OCI-LY3 (cell line): Measurements from ENCODE around the gene LRP5.

Source experiments
- H2AFZ ChIP-seq: fragments of 200-600, 300-600 bp; shearing (Covaris generic); 2 replicates; pipeline ENCODE4 v1.6.0; 2014; ENCODE audit warnings: antibody characterized with exemption, low read depth, low read length
- H3K27ac ChIP-seq: fragments of 200-600, 300-600 bp; sonication (generic); 2 replicates; pipeline ENCODE4 v1.5.1; 2014; ENCODE audit warnings: mild to moderate bottlenecking, low read length, moderate library complexity, mixed read lengths
- H3K27me3 ChIP-seq: fragments of 200-600, 300-600 bp; sonication (generic); 2 replicates; pipeline ENCODE4 v1.6.1; 2014; ENCODE audit warnings: low read depth, low read length, mixed read lengths
- H3K36me3 ChIP-seq: fragments of 200-600, 300-600 bp; sonication (generic); replicated peaks from 2 replicates; pipeline ENCODE3; 2014; ENCODE audit warnings: low read depth, low read length, mixed read lengths
- H3K4me1 ChIP-seq: fragments of 300-600, 200-600 bp; sonication (generic); 2 replicates; pipeline ENCODE4 v1.6.1; 2014; ENCODE audit warnings: low read length, mixed read lengths
- H3K4me2 ChIP-seq: fragments of 200-600, 300-600 bp; sonication (generic); 2 replicates; pipeline ENCODE4 v1.6.1; 2014; ENCODE audit warnings: low read length, mixed read lengths
- H3K4me3 ChIP-seq: fragments of 300-600, 200-600 bp; sonication (generic); 2 replicates; pipeline ENCODE4 v1.5.1; 2014; ENCODE audit warnings: antibody characterized with exemption, mild to moderate bottlenecking, low read length, moderate library complexity
- H3K79me2 ChIP-seq: fragments of 300-600, 200-600 bp; shearing (Covaris generic); 2 replicates; pipeline ENCODE4 v1.6.1; 2014; ENCODE audit warnings: mild to moderate bottlenecking, low read length, mixed read lengths
- H3K9ac ChIP-seq: fragments of 300-600, 200-600 bp; shearing (Covaris generic); 2 replicates; pipeline ENCODE4 v1.6.0; 2014; ENCODE audit warnings: mild to moderate bottlenecking, low read length, moderate library complexity
- H3K9me3 ChIP-seq: fragments of 200-600, 300-600 bp; shearing (Covaris generic); 2 replicates; pipeline ENCODE4 v1.6.1; 2014; ENCODE audit warnings: low read length, mixed read lengths; ENCODE audit not compliant: insufficient read depth
- H4K20me1 ChIP-seq: fragments of 200-600, 300-600 bp; sonication (generic); 2 replicates; pipeline ENCODE4 v1.6.1; 2016; ENCODE audit warnings: low read length, mixed read lengths; ENCODE audit not compliant: insufficient read depth
- EZH2phosphoT487 ChIP-seq: fragments of 200-600 bp; shearing (Covaris generic); IDR thresholded peaks from 2 replicates; pipeline ENCODE4 v1.6.1; 2018; ENCODE audit warnings: antibody characterized with exemption, mixed run types, low read depth
- TF ChIP-seq, protein P1 (sequence below): fragments of 200-600, 300-600 bp; sonication (generic); IDR thresholded peaks from 2 replicates; pipeline ENCODE4 v1.5.1; 2014; ENCODE audit warnings: antibody characterized with exemption, low read length, low read depth

Gene LRP5

GRCh38 chr11:68295271-68295670 lies 17.1 kb upstream of the LRP5 start:
- no peak overlapping the region for H3K4me3 ChIP-seq
- no peaks in the 10 kb centered on the region for H4K20me1 ChIP-seq
- H3K4me1 ChIP-seq, result peaks cover 23% of the 10 kb centered on the region
- no peak overlapping the region for H3K9ac ChIP-seq
- H3K79me2 ChIP-seq, result no peaks in the 10 kb centered on the region
- H3K27me3 ChIP-seq, result peaks cover 8% of the 10 kb centered on the region
- no peak overlapping the region for H2AFZ ChIP-seq
- H3K4me2 ChIP-seq, result no peak overlapping the region
- no peak overlapping the region for H3K27ac ChIP-seq
- no peaks in the 10 kb centered on the region for H3K9me3 ChIP-seq
- H3K36me3 ChIP-seq, result no peaks in the 10 kb centered on the region
- no peak for TF ChIP-seq EZH2phosphoT487
- TF ChIP-seq, protein P1, sequence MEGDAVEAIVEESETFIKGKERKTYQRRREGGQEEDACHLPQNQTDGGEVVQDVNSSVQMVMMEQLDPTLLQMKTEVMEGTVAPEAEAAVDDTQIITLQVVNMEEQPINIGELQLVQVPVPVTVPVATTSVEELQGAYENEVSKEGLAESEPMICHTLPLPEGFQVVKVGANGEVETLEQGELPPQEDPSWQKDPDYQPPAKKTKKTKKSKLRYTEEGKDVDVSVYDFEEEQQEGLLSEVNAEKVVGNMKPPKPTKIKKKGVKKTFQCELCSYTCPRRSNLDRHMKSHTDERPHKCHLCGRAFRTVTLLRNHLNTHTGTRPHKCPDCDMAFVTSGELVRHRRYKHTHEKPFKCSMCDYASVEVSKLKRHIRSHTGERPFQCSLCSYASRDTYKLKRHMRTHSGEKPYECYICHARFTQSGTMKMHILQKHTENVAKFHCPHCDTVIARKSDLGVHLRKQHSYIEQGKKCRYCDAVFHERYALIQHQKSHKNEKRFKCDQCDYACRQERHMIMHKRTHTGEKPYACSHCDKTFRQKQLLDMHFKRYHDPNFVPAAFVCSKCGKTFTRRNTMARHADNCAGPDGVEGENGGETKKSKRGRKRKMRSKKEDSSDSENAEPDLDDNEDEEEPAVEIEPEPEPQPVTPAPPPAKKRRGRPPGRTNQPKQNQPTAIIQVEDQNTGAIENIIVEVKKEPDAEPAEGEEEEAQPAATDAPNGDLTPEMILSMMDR, result no peak

DNA sequence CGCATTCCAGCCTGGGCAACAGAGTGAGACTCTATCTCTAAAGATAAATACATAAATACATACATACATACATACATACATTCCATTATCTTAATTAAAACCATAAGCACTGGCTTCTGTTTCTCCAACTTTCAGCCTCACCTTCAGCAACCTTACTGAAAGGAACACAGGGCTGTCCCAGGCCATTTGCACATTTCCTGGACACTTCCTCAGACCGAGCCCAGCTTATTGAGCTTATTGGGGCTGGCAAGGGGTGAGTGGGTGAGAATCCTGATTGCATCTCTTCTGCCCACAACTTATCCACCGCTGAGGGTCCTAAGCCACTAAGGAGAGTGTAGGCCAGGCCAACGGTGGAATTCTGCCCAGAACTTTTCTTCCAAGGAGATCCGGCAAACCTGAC lies 16.5 kb upstream of the LRP5 start:
- Histone ChIP-seq H3K9me3 (no peaks in the 10 kb centered on the region), H3K4me2 (no peak overlapping the region), H3K9ac (no peak overlapping the region), H3K4me3 (no peak overlapping the region), H2AFZ (no peak overlapping the region), H3K27me3 (peaks cover 8% of the 10 kb centered on the region), H3K4me1 (peaks cover 23% of the 10 kb centered on the region), H4K20me1 (no peaks in the 10 kb centered on the region), H3K36me3 (no peaks in the 10 kb centered on the region), H3K27ac (no peak overlapping the region), H3K79me2 (no peaks in the 10 kb centered on the region)
- TF ChIP-seq EZH2phosphoT487, result no peak

DNA sequence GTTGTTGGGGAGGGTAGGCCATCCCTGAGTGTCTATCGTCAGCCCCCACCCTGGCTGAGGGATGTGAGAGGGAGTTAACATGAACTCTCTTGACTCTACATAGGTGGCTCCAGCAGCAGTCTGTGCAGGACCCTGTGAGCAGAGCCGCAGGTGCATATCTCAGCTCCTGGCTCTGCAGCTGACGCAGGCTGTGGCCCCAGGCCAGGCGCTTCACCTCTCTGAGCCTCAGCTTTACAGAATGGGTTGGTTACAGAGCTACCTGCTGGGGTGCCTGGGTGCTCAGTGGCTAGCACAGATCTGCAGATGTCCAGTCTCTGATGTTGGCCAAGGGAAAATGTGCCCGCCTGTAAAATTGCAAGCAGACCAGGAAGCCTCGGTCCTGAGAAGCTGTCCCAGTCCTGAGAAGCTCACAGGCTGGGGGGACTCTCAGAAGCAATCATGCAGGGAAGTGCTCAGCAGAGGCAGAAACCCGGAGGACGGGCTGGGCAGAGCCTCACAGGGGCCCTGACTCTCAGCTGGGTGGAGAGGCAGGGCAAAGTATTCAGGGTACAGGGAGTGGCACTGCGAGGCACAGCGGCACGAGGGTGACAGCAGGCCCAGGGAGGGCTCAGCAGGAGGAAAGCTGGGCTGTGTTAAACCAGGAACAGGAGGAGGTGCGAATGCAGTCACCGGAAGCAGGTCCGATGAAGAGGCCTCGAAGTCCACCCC lies 15.9 kb upstream of the LRP5 start:
- Histone ChIP-seq H3K4me3 (no peak overlapping the region), H3K9me3 (no peaks in the 10 kb centered on the region), H4K20me1 (no peaks in the 10 kb centered on the region), H3K4me2 (no peak overlapping the region), H3K79me2 (no peaks in the 10 kb centered on the region), H3K4me1 (peaks cover 23% of the 10 kb centered on the region), H3K27me3 (peaks cover 8% of the 10 kb centered on the region), H3K9ac (no peak overlapping the region), H3K36me3 (no peaks in the 10 kb centered on the region), H2AFZ (no peak overlapping the region), H3K27ac (no peak overlapping the region)
- TF ChIP-seq, protein P1, result no peak
- no peak for TF ChIP-seq EZH2phosphoT487

DNA sequence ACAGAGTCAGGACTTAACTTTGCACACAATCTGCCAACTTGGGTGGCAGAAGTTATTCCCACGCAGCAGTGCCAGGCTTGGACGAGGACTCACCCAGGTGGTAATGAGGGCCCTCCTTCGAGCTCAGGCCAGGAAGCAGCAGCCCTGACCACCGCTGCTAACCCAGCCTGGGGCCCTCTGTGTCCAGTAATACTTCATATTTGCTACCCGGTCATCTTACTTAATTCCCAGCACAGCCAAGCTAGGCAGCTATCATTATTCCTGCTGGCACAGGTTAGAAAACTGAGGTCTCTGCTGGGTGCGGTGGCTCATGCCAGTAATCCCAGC lies 15.4 kb upstream of the LRP5 start:
- Histone ChIP-seq H3K27me3 (peaks cover 8% of the 10 kb centered on the region), H3K27ac (no peak overlapping the region), H3K79me2 (no peaks in the 10 kb centered on the region), H3K9me3 (no peaks in the 10 kb centered on the region), H3K4me1 (peaks cover 23% of the 10 kb centered on the region), H3K4me2 (no peak overlapping the region), H3K4me3 (no peak overlapping the region), H3K36me3 (no peaks in the 10 kb centered on the region), H4K20me1 (no peaks in the 10 kb centered on the region), H3K9ac (no peak overlapping the region), H2AFZ (no peak overlapping the region)
- TF ChIP-seq, protein P1, result no peak
- TF ChIP-seq EZH2phosphoT487, result no peak
